HAP-1 (cell line): ENCODE results near the gene SMIM1.
"Not testable (repeated sequence)": the region's sequence is repeated elsewhere in the genome, so short reads cannot be mapped to it uniquely, and the experiment has no call there.

Source experiments
- DNase-seq, 2 experiments: peaks; one replicate each; pipeline ENCODE4 v3.0.0-alpha.2; 2016 to 2020; ENCODE audit warnings: low spot score in 2 of 2
- H3K27me3 ChIP-seq: fragments of 250-450 bp; sonication (Bioruptor Pico); 2 replicates; pipeline ENCODE4 v1.5.1; 2020; ENCODE audit warnings: low read depth, mild to moderate bottlenecking, moderate library complexity
- H3K36me3 ChIP-seq: fragments of 250-450 bp; sonication (Bioruptor Pico); replicated peaks from 2 replicates; pipeline ENCODE4 v1.5.1; 2020; ENCODE audit warnings: mild to moderate bottlenecking
- H3K4me1 ChIP-seq: fragments of 250-450 bp; sonication (Bioruptor Pico); 2 replicates; pipeline ENCODE4 v1.5.1; 2020; ENCODE audit warnings: mild to moderate bottlenecking
- H3K4me3 ChIP-seq: fragments of 250-450 bp; sonication (Bioruptor Pico); 2 replicates; pipeline ENCODE4 v1.5.1; 2020; ENCODE audit warnings: mild to moderate bottlenecking, moderate library complexity
- H3K9me3 ChIP-seq: fragments of 250-450 bp; sonication (Bioruptor Pico); 2 replicates; pipeline ENCODE4 v1.5.1; 2020; ENCODE audit warnings: mild to moderate bottlenecking, moderate library complexity
- in situ Hi-C: fragments of 300-500 bp; cut with MboI; formaldehyde crosslinking; loops from 3 replicates; pipeline ENCODE4 v1.14.3; 2020; ENCODE audit warnings: low sequenced_read_pairs, inconsistent platforms, mixed read lengths

The SMIM1 gene

GRCh38 chr1:3795453-3796214 is 23.1 kb downstream of the SMIM1 start:
- Histone ChIP-seq H3K27me3 (no peaks in the 10 kb centered on the region), H3K4me1 (peaks cover 27% of the 10 kb centered on the region), H3K4me3 (peak overlapping the region; percentile 55)

GRCh38 chr1:3796215-3797061 is 23.9 kb downstream of the SMIM1 start, which contains the start of gene LRRC47:
Gene LRRC47 (minus strand): TSS chr1:3796498. CDS start chr1:3796476, 22 bp downstream.
- peak within 1 kb of the TSS; percentile 55 for H3K4me3 ChIP-seq
- no peaks in the 10 kb centered on the region for H3K9me3 ChIP-seq
- no peaks in the 10 kb centered on the region for H3K27me3 ChIP-seq
- in situ Hi-C loops: no loop called here
- peak; percentile 89 to 95 for DNase-seq
- no peaks in the 10 kb centered on the region; the same call in 1 of the 2 replicates for H3K36me3 ChIP-seq
- peaks cover 27% of the 10 kb centered on the region for H3K4me1 ChIP-seq

More at GRCh38 chr1:3795453-3796214, 23.1 kb downstream of the SMIM1 start:
- peak in 1 of 2 experiments; percentile 19 for DNase-seq
- Histone ChIP-seq H3K9me3 (no peaks in the 10 kb centered on the region), H3K36me3 (no peaks in the 10 kb centered on the region; the same call in 1 of the 2 replicates)
- in situ Hi-C loops: no loop called here

- no peaks in the 10 kb centered on the region for H3K27me3 ChIP-seq
- H3K4me3 ChIP-seq: no peak overlapping the region
- no peaks in the 10 kb centered on the region for H3K9me3 ChIP-seq
- in situ Hi-C loops: no loop called here
- H3K36me3 ChIP-seq: no peaks in the 10 kb centered on the region
- no peak for DNase-seq
- peaks cover 10% of the 10 kb centered on the region for H3K4me1 ChIP-seq
These were observed 27.6 kb downstream of the SMIM1 start for GRCh38 chr1:3799976-3800685.

- H3K4me3 ChIP-seq, H3K36me3 ChIP-seq, DNase-seq, H3K4me1 ChIP-seq, in situ Hi-C loops, H3K27me3 ChIP-seq, H3K9me3 ChIP-seq: not testable (repeated sequence)
These were observed 28.2 kb downstream of the SMIM1 start for GRCh38 chr1:3800795-3801194.

GRCh38 chr1:3803905-3804626 is 31.5 kb downstream of the SMIM1 start:
- Histone ChIP-seq H3K27me3 (no peaks in the 10 kb centered on the region), H3K9me3 (peaks cover 9% of the 10 kb centered on the region), H3K4me3 (no peak overlapping the region), H3K36me3 (no peaks in the 10 kb centered on the region), H3K4me1 (no peaks in the 10 kb centered on the region)
- no peak for DNase-seq
- in situ Hi-C loops: no loop called here

GRCh38 chr1:3804627-3804944 is 32.0 kb downstream of the SMIM1 start:
- DNase-seq, H3K9me3 ChIP-seq, H3K27me3 ChIP-seq, in situ Hi-C loops, H3K4me1 ChIP-seq, H3K36me3 ChIP-seq, H3K4me3 ChIP-seq: not testable (repeated sequence)

GRCh38 chr1:3805038-3805437 is 32.5 kb downstream of the SMIM1 start:
- Histone ChIP-seq H3K9me3 (peaks cover 9% of the 10 kb centered on the region), H3K4me1 (no peaks in the 10 kb centered on the region), H3K36me3 (no peaks in the 10 kb centered on the region), H3K27me3 (no peaks in the 10 kb centered on the region), H3K4me3 (no peak overlapping the region)
- in situ Hi-C loops: no loop called here
- no peak for DNase-seq

- DNase-seq: no peak
- H3K4me3 ChIP-seq: no peak overlapping the region
- H3K9me3 ChIP-seq: peaks cover 9% of the 10 kb centered on the region
- no peaks in the 10 kb centered on the region for H3K27me3 ChIP-seq
- in situ Hi-C loops: no loop called here
- H3K36me3 ChIP-seq: no peaks in the 10 kb centered on the region
- H3K4me1 ChIP-seq: no peaks in the 10 kb centered on the region
These were observed 35.2 kb downstream of the SMIM1 start for GRCh38 chr1:3807769-3808168.

- Histone ChIP-seq H3K27me3 (no peaks in the 10 kb centered on the region), H3K9me3 (peaks cover 9% of the 10 kb centered on the region), H3K4me3 (no peak overlapping the region), H3K36me3 (no peaks in the 10 kb centered on the region), H3K4me1 (no peaks in the 10 kb centered on the region)
- in situ Hi-C loops: no loop called here
- no peak for DNase-seq
These were observed 37.1 kb downstream of the SMIM1 start for GRCh38 chr1:3809680-3810079.

GRCh38 chr1:3810149-3810761 is 37.7 kb downstream of the SMIM1 start:
- H3K27me3 ChIP-seq, H3K4me1 ChIP-seq, DNase-seq, H3K4me3 ChIP-seq, H3K36me3 ChIP-seq, in situ Hi-C loops, H3K9me3 ChIP-seq: not testable (repeated sequence)

- H3K4me1 ChIP-seq: no peaks in the 10 kb centered on the region
- H3K9me3 ChIP-seq: peaks cover 9% of the 10 kb centered on the region
- no peaks in the 10 kb centered on the region for H3K27me3 ChIP-seq
- H3K4me3 ChIP-seq: no peak overlapping the region
- in situ Hi-C loops: no loop called here
- H3K36me3 ChIP-seq: no peaks in the 10 kb centered on the region; the same call in 1 of the 2 replicates
- no peak for DNase-seq
These were observed 39.0 kb downstream of the SMIM1 start for GRCh38 chr1:3811595-3811911.

- H3K4me3 ChIP-seq: no peak overlapping the region
- H3K9me3 ChIP-seq: no peaks in the 10 kb centered on the region
- H3K36me3 ChIP-seq: no peaks in the 10 kb centered on the region; the same call in 1 of the 2 replicates
- no peaks in the 10 kb centered on the region for H3K4me1 ChIP-seq
- in situ Hi-C loops: no loop called here
- H3K27me3 ChIP-seq: no peaks in the 10 kb centered on the region
- no peak for DNase-seq
These were observed 41.5 kb downstream of the SMIM1 start for GRCh38 chr1:3814065-3814464.
